ENCODE results near the gene PCDHGC5. TPM values are rescaled to one million over a fixed set of nuclear protein-coding genes. Genes with fewer than 3 reads are reported as not detected.

The PCDHGC5 gene
- total RNA-seq, 4 donors from 2014 or later = 3.1 to 5.9 (median 3.8) TPM

GRCh38 chr5:141515946-141516671 is 27.2 kb downstream of the PCDHGC5 start:
- H3K4me1 ChIP-seq = peaks cover 0 to 67% (median 37%) of the 10 kb centered on the region in 4 donors
- WGBS, 2 donors = 75 to 77% methylated on average over 4 of the region's 4 CpGs

GRCh38 chr5:141516672-141517025 is 27.8 kb downstream of the PCDHGC5 start:
- H3K36me3 ChIP-seq = peaks cover 0 to 33% (median 0%) of the 10 kb centered on the region in 3 donors
- H3K27ac ChIP-seq = peak overlapping the region in 2 of 4 donors; percentile 65 to 79
- H3K9me3 ChIP-seq = no peaks in the 10 kb centered on the region
- no peak for DNase-seq (ENCODE audit: low spot score in 2 of 2)
- WGBS, 2 donors = 68 to 90% methylated on average over 8 of the region's 8 CpGs
- H3K4me3 ChIP-seq = no peak overlapping the region
- H3K27me3 ChIP-seq = no peaks in the 10 kb centered on the region
- TF ChIP-seq CTCF (IDR thresholded peaks at IDR 0.05) (no peak), POLR2A (IDR thresholded peaks at IDR 0.05) (no peak), EP300 (IDR thresholded peaks at IDR 0.05) (peak in 1 of 2 donors; percentile 21)
- H3K4me1 ChIP-seq = peaks cover 3 to 72% (median 41%) of the 10 kb centered on the region in 4 donors

More at GRCh38 chr5:141515946-141516671, 27.2 kb downstream of the PCDHGC5 start:
- H3K27me3 ChIP-seq = no peaks in the 10 kb centered on the region
- peaks cover 0 to 39% (median 0%) of the 10 kb centered on the region in 3 donors for H3K36me3 ChIP-seq
- DNase-seq (ENCODE audit: low spot score in 2 of 2) = no peak
- H3K4me3 ChIP-seq = no peak overlapping the region
- no peak for TF ChIP-seq POLR2A (IDR thresholded peaks at IDR 0.05)
- no peak for TF ChIP-seq EP300 (IDR thresholded peaks at IDR 0.05)
- TF ChIP-seq CTCF (IDR thresholded peaks at IDR 0.05) = no peak
- H3K9me3 ChIP-seq = no peaks in the 10 kb centered on the region
- H3K27ac ChIP-seq = peak overlapping the region in 3 of 4 donors; percentile 7 to 81 (median 79)

- H3K4me1 ChIP-seq = peaks cover 3 to 76% (median 48%) of the 10 kb centered on the region in 4 donors
- H3K9me3 ChIP-seq = no peaks in the 10 kb centered on the region
- H3K27ac ChIP-seq = peak overlapping the region in 1 of 4 donors; percentile 5
- whole genome bisulfite sequencing, 2 donors = 82 to 87% methylated on average over 8 of the region's 8 CpGs
- H3K27me3 ChIP-seq = no peaks in the 10 kb centered on the region
- TF ChIP-seq CTCF (IDR thresholded peaks at IDR 0.05) = no peak
- TF ChIP-seq EP300 (IDR thresholded peaks at IDR 0.05) = no peak
- no peak for TF ChIP-seq POLR2A (IDR thresholded peaks at IDR 0.05)
- H3K36me3 ChIP-seq = peaks cover 0 to 30% (median 0%) of the 10 kb centered on the region in 3 donors
- no peak for DNase-seq (ENCODE audit: low spot score in 2 of 2)
- H3K4me3 ChIP-seq = no peak overlapping the region
Measured at GRCh38 chr5:141517312-141517711, 28.4 kb downstream of the PCDHGC5 start.

GRCh38 chr5:141517880-141518617 is 29.2 kb downstream of the PCDHGC5 start:
- H3K9me3 ChIP-seq = no peaks in the 10 kb centered on the region
- TF ChIP-seq EP300 (IDR thresholded peaks at IDR 0.05) = no peak
- no peak for TF ChIP-seq POLR2A (IDR thresholded peaks at IDR 0.05)
- TF ChIP-seq CTCF (IDR thresholded peaks at IDR 0.05) = no peak
- H3K4me1 ChIP-seq = peaks cover 3 to 76% (median 52%) of the 10 kb centered on the region in 4 donors
- H3K27ac ChIP-seq = no peak overlapping the region
- DNase-seq (ENCODE audit: low spot score in 2 of 2) = no peak
- WGBS, 2 donors = 89 to 90% methylated on average over 11 of the region's 11 CpGs
- peaks cover 0 to 30% (median 0%) of the 10 kb centered on the region in 3 donors for H3K36me3 ChIP-seq
- no peaks in the 10 kb centered on the region for H3K27me3 ChIP-seq
- no peak overlapping the region for H3K4me3 ChIP-seq

- WGBS, 2 donors = 94 to 100% methylated on average over 1 of the region's 1 CpG
- Histone ChIP-seq H3K4me3 (no peak overlapping the region), H3K36me3 (peaks cover 0 to 30% (median 0%) of the 10 kb centered on the region in 3 donors), H3K9me3 (no peaks in the 10 kb centered on the region), H3K27me3 (no peaks in the 10 kb centered on the region), H3K27ac (no peak overlapping the region), H3K4me1 (peaks cover 3 to 76% (median 52%) of the 10 kb centered on the region in 4 donors)
- no peak for TF ChIP-seq EP300 (IDR thresholded peaks at IDR 0.05)
- TF ChIP-seq CTCF (IDR thresholded peaks at IDR 0.05) = no peak
- TF ChIP-seq POLR2A (IDR thresholded peaks at IDR 0.05) = no peak
- no peak for DNase-seq (ENCODE audit: low spot score in 2 of 2)
Measured at GRCh38 chr5:141518618-141519015, 29.7 kb downstream of the PCDHGC5 start.

Data from tibial nerve (tissue), 4 donors.